Measurements from ENCODE around the gene CBX2.

CBX2 gene

DNA sequence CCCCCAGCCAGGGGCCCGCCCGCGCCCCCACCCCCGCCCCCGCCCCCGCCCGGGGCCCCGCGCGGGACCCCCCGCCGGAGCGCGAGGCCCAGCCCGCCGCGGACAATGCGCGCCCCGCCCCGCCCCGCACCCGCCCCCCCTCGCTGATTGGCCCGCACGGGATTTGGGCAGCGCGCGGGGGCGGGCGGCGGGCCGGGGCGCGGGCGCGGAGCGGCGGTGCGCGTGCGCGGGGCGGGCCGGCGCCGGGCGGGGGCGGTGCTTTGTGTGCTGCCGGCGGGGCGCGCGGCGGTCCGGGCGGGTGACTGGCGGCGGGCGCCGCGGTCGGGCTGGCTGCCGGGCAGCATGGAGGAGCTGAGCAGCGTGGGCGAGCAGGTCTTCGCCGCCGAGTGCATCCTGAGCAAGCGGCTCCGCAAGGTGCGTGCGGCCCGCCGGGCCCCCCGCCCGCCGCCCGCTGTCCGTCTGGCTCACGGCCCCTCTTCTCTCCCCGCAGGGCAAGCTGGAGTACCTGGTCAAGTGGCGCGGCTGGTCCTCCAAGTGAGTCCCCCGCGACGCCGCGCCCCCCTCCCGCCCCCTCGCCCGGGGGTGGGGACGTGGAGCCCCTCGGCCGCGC lies at the start of gene CBX2:
Gene CBX2, plus strand, starts transcription at position 255 of the 610 bp plus-strand sequence. Its CDS starts 88 bp downstream, at position 343.
- DNase-seq (ENCODE audit: low spot score): peak; percentile 99

DNA sequence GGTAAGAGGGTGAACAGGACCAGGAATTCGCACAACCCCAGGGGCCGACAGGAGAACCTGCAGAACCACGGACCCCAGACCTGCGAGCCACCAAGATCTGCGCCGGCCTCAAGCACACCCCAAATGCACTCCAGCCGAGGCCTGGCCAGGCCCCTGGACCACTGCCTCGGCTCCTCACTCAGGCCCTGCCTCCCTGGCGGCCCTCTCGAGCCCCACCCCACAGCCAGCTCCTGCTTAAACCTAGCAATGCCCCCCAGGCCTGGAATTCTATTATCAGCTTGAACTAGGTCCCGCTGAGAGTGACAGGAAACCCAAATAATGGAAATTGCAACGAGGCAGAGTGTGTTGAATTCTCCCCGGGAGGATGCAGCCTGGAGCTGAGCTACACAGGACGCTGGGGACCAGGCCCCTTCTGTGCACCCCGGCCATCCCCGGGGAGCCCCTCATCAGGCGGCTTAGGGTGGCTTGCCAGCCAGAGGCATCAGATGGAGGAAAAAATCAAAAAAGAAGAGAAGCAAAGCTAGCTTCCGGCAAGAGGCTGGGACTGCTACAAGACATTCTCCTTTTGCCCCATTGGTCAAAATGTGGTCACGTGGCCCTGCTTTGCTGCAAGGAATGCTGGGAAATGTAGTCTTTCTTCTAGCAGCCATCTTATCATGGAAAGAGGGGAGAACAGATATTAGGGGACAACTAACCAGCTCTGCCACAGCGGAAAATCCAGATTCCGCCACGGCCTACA lies 49.6 kb upstream of the CBX2 start:
- peak; percentile 98 for DNase-seq (ENCODE audit: low spot score)

DNA sequence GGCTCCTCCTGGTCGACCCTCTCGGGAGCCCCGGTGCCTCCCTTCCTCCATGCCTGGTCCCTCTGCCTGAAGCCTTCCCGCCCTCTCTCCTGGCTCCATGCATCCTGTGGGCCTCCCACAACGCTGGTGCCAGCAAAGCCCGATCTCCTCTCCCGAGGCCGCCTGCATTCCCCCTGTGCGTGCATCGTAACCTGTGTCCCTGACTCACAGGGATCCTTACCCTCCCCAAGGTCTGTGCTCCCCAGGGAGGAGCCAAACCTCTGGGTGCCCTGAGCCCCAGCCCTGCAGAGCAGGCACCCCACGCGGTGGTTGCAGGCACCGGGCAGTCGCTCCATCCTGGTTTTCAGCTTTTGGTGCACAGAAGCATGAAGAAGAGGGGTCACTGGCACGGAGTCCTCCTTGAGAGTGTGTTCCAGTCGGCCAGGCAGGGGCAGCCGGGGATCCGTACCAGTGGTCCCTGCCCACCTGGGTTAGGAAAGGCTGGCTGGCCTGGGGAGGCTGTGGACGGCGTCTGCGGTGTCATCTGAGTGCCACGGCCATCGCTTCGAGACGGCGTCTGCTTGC lies 49.0 kb upstream of the CBX2 start:
- no peak for DNase-seq (ENCODE audit: low spot score)

DNA sequence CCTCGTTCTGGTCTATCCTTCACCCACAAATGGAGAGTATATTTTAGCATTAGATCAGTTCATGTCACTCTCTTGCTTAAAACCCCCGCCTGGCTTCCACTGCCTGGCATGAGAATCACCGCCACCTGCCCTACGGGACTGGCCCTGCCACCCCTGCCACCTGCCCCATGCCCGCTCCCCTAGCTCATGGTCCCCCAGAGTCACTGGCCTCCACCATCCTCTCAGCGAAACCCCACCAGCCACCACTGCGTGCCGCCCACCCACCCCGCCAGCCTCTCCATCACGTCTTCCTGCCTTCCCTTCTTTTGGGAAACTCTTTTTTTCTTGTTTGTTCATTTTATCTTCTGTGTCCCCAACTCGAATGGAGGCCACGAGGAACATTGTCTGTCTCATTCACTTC lies 48.2 kb upstream of the CBX2 start:
- DNase-seq (ENCODE audit: low spot score): no peak

DNA sequence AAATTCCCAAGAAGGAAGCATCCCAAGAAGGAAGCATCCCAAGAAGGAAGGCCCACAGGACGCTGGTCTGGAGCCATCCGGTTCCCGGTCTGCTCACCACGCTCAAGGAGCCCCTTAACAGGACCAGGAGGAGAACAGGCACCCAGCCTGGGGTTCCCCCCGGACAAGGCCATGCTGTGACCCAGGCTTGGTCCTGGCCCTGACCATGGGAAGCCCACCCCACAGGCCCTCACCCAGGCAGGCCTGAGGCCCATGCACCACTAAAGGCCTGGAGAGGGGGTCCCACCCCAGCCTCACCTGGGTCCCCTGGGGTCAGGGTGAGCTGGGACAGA lies 47.5 kb upstream of the CBX2 start:
- DNase-seq (ENCODE audit: low spot score): no peak

DNA sequence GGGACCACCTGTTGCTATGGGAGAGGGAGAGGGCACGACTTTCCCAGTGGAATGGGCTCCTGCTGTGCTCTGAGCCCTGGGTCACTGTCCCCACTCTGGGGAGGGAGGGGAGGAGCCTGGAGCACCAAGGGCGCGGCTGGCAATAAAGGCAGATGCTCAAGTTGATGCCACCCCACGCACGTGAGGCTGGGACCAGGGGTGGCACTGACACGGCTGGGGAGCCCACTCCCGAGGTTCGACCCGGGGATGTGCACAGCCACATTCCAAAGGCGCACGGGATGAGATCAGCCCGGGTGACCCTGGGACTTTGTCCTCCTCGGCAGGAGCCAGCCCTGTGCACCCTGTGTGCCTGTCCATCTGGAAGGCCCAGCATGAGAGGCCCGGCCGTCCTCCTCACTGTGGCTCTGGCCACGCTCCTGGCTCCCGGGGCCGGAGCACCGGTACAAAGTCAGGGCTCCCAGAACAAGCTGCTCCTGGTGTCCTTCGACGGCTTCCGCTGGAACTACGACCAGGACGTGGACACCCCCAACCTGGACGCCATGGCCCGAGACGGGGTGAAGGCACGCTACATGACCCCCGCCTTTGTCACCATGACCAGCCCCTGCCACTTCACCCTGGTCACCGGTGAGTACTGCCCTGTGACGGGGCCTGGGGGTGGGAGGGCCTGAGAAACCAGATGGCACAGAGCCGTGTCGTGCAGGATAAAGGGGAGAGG lies 47.0 kb upstream of the CBX2 start, which contains the start of gene ENPP7:
Gene ENPP7, plus strand, starts transcription at position 175 of the 715 bp plus-strand sequence. Its CDS starts 197 bp downstream, at position 372.
- no peak for DNase-seq (ENCODE audit: low spot score)

DNA sequence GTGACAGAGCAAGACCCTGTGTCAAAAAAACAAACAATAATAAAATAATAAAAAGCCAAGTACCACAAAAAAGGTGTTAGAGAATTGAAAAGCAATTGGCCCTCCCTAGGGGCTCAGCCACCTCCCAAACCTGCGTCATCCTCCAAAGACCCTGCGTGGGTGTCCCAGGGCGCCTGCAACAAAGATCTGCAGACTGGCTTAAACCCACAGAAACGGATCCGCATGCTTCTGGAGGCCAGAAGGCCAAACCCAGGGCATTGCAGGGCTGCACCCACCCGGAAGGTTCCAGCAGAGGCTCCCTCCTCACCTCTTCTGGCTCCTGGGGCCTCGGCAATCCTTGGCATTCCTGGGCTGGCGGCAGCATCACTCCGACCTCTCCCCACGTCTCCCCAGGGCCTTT lies 45.7 kb upstream of the CBX2 start:
- DNase-seq (ENCODE audit: low spot score): no peak

DNA sequence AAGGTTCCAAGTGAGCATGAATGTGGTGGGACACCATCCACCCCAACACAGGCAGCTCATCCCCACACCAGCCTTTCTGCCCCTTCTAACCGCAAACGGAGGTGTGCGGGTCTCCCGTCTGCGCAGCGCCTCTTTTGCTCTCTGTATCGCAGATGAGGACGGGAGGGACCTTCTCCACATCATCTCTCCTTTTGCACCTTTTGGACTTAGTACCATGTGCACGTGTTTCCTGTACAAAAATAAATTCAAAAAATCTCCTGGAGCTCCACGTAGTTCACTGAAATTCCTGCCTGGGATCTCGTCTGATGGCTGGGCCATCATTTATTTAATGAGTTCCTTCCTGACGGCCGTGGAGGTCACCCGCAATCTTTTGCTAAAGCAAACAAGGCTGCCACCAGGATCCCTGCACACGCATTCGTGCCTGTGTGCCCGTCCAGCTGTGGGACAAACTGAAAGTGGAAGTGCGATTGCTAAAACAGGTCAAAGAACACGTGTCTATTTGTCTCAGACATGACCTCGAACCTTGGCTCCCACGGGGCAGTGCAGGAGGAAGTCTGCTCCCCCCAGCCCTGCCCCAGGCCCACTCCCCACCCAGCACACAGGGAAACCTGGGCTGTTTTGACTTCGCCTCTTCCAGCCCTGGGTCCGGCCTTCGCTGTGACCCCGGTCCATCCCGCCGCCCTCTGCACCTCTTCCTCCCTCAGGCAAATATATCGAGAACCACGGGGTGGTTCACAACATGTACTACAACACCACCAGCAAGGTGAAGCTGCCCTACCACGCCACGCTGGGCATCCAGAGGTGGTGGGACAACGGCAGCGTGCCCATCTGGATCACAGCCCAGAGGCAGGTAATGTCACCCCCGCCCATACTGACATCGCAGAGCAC lies 44.9 kb upstream of the CBX2 start:
- peak; percentile 37 for DNase-seq (ENCODE audit: low spot score)

DNA sequence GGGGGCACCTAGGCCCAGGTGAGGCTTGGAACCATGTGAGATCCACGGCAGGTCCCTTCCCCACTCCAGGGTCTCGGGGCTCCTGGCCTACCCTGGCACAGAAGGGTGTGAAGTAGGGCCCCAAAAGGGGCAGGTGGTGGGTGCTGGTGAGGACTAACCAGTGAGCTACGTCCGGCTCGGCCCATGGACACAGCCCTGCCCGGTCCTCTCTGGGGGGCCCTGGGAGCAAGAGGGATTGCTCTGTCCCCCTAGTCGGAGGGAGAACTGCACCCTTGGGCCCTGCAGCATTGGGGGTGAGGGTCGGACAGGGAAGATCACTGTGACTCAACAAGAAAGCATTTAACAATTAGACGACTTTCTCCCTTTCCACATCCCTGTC lies 44.3 kb upstream of the CBX2 start:
- no peak for DNase-seq (ENCODE audit: low spot score)

DNA sequence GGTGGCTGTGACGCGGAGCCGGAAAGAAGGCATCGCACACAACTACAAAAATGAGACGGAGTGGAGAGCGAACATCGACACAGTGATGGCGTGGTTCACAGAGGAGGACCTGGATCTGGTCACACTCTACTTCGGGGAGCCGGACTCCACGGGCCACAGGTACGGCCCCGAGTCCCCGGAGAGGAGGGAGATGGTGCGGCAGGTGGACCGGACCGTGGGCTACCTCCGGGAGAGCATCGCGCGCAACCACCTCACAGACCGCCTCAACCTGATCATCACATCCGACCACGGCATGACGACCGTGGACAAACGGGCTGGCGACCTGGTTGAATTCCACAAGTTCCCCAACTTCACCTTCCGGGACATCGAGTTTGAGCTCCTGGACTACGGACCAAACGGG lies 42.9 kb upstream of the CBX2 start:
- DNase-seq (ENCODE audit: low spot score): no peak

DNA sequence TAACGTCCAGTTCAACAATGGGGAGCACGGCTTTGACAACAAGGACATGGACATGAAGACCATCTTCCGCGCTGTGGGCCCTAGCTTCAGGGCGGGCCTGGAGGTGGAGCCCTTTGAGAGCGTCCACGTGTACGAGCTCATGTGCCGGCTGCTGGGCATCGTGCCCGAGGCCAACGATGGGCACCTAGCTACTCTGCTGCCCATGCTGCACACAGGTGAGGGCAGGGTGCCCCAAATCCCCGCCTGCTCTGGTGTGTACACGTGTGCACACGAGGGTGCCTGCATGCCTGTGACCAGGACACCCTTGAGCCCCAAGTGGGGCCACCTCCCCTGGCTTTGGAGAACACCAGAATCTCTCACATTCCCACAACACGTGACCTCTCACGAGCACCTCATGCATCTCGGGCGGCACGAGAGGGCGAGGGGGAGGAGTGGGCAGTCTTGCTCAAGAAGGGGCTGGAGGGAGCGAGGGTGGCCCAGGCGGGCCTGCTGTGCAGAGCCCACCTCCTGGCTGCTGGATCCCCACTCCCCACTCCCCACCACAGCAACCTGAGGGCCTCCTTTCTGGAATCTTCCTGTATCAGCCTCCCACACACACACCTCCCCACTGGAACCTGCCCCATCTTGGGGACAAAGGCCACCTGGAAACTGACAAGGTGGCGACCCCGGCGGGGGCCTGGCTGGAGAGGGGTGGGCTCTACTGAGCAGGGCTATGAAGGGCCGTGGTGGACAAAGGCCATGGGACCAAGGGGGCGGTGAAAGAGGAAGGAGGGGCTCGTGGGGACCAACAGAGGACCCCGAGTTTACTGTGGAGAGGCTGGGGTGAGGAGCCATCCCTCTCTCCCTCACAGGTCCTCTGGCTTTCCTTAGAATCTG lies 40.7 kb upstream of the CBX2 start:
- no peak for DNase-seq (ENCODE audit: low spot score)

DNA sequence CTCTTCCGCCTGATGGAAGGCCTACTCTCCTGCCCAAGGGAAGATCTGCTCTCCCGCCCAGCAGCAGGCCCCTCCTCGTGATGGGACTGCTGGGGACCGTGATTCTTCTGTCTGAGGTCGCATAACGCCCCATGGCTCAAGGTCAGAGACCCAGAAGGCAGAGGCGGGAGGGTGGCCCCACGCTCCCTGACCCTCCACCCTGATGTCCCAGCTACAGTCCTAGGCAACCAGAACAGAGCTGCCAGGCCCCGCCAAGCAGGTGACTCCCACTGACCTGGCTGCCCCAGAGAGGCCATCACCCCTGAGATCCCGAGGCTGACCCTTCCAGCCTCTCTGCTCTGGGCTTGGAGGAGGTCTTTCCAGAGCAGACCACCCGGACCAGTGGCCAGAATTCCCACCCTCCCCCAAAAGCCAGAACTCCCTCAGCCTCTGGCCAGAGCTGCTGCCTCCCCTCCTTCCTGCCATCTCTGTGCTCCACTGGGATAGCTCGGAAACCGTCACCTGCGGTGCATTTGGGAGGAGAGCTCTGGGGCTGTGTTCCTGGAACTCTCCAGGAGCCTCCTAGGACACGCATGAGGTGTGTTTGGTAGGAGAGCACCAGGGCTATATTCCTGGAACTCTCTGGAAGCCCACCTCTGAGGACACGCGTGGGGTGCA lies 39.9 kb upstream of the CBX2 start:
- DNase-seq (ENCODE audit: low spot score): no peak

DNA sequence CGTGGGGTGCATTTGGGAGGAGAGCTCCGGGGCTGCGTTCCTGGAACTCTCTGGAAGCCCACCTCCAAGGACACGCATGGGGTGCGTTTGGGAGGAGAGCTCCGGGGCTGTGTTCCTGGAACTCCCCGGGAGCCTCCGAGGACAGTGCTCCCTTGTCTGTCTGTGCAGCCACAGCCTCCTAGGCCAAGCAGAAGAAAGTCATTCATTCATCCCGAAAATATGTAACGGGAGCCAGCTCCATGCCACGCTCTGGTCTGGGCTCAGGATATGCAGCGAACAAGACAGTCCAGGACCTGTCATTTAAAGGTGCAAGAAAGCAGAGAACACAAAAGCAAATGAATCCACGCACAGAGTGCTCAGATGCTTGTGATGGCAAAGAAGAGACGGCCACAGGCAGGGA lies 39.3 kb upstream of the CBX2 start:
- no peak for DNase-seq (ENCODE audit: low spot score)

DNA sequence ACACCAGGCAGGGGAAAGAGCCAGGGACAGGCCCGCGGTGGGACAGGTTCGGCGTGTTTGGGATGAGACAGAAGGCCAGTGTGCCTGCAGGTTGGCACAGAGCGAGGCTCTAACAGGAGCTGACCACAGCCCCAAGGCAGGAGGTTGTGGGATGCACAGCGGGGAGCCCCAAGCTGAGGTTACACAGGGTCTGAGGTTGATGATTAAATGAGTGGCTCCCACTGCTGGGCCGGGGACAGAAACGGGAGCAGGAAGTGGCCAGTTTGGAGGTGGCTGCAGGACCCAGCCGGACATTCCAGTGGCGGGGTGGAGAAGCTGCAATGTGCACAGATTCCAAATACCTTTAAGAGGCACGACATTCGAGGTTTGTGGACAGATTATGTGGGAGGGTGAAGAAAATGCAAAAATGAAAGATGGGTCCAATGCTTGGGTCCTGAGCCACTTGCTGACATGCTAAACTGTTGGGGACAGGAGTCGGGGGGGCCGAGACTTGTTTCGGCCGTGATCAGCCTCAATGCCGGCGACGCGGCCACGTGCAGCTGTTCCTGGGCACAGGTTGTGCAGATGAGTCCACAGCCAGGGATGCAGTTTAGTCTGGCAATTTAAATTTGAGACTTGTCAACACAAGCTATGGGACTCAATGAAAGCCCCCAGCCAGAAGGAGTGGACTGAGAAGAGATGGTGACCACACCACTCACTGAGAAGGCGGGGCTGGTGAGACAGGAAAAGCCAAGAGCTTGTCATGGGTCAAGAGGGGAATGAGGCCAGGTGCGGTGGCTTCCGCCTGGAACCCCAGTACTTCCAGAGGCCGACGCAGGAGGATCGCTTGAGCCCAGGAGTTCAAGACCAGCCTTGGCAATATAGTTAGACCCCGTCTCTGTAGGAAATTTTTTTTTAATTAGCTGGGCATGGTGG lies 38.5 kb upstream of the CBX2 start:
- DNase-seq (ENCODE audit: low spot score): no peak

DNA sequence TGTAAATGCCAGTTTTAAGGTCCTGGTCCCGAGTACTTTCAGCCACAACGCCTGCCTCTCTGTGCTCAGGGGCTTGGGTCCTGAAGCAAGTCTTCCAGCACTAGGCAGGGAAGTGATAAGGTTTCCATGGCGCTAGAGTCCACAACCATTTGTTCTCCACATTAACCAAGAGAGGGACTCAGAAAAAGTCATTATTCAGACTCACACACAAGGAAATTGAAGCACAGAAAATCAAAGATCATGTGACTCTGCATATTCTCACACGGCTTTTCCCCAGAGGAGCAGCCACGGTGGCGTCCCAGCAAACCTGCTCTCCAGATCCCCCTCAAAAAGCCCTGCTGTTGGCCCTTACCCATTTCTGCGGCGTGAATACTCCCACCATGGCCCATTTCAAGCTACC lies 37.5 kb upstream of the CBX2 start:
- DNase-seq (ENCODE audit: low spot score): no peak

DNA sequence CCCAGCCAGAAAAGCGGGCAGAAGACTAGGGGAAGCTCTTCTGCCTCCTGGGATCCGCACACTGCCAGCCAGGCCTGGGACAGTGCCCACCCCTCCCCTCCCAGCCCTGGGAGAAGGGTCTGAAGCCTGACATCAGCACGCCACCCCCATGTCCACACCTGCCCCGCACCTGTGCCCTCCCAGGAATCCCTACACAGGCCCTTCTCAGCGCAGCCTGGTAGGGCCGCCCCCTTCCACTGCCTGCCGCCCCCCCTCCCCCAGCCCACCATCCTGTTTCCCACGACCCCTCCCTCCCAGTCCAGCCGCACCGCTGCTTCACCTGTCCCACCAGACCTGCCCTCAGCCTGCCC lies 36.6 kb upstream of the CBX2 start:
- DNase-seq (ENCODE audit: low spot score): no peak

DNA sequence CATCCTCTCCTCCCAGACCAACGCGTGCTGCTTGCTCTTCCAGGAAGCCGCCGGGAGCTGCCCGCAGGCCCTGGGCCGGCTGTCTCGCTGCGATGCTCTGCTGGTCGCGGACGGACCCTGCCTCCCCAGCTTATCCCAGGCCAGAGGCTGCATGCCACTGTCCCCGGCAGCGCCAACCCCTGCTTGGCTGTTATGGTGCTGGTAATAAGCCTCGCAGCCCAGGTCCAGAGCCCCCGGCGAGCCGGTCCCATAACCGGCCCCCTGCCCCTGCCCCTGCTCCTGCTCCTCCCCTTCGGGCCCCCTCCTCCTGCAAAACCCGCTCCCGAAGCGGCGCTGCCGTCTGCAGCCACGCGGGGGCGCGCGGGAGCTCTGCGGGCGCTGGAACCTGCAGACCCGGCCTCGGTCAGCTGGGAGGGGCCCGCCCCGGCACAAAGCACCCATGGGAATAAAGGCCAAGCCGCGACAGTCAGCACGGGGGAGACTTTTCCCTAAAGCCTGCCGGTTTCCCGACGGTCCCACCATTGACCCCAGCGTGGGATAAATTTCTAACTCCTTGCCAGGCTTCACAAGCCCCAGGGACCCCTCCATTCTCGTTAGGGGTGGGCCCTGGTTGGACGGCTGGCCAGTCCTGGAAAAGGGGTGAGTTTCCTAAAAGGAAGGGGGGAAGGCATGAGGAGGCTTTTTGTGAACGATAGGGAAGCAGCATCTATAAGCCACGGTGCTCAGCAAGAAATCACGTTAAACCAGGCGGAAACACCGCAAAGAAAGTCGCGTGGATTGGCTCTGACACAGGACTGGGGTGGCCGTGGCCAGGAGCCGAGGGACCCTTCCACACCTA lies 36.0 kb upstream of the CBX2 start:
- DNase-seq (ENCODE audit: low spot score): peak; percentile 87

DNA sequence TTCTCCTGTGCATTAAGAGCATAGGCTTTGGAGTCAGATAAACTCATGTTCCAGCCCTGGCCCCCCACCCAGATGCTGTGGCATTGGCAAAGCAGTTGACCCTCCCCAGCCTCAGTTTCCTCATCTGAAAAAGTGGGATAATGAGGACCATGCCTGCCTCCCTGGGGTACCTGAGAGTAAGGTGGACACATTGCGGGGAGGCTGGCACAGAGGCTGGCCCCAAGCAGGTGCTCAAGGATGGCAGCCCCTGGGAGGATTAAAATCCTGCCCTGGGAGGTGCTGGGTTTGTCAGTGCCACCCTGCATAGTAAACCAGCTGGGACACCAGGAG lies 35.4 kb upstream of the CBX2 start:
- no peak for DNase-seq (ENCODE audit: low spot score)
